Lower leg skin (tissue), 3 donors: ENCODE measurements around the gene PTGR3.

ENCODE experiments used
- CTCF ChIP-seq, 3 donors: fragments of 450-650 bp; IDR thresholded peaks; one replicate each; pipeline ENCODE4 v1.5.1; 2016; ENCODE audit warnings: antibody characterized with exemption in 3 of 3, mild to moderate bottlenecking in 3 of 3, moderate library complexity in 2 of 3
- POLR2A ChIP-seq, 2 donors: fragments of 450-650 bp; IDR thresholded peaks; one replicate each; pipeline ENCODE4 v1.6.1; 2016 to 2017; ENCODE audit warnings: antibody characterized with exemption in 2 of 2, mild to moderate bottlenecking in 1 of 2, moderate library complexity in 1 of 2

DNA sequence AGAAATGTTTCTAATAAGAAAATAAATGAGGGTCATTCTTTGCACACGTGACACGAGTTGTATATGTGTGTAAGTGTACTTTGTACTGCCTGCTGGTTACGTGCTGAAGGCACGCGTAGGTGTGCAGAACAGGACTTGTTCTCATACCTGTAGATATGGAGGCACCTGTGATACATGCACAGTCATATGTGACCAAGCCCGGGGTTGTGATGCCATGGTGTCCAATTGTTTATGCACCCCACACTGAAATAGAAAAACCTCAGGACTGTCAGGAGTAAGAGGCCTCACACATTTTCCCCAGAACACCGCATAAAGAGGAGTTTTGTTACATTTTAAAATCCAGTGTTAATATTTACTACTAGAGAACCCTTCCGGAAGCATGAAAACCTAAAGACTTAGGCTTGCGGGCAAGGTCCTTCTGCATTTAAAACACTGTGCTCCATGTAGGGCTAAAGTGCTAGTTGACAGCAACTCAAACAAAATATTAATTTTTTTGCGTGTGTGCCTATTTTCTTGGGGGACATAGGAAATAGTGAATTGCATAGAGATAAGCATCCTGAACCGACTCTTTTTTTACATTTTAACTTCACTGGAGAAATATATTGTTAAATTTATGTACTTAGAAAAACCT, 10.9 kb upstream of the PTGR3 start:
- TF ChIP-seq CTCF (IDR thresholded peaks at IDR 0.05), result no peak
- no peak for TF ChIP-seq POLR2A (IDR thresholded peaks at IDR 0.05)
